Rectal smooth muscle tissue (tissue), 1 donor: ENCODE data around the gene GPR171.
A peak's percentile ranks its signal among the peaks of the same experiment; 100 is the strongest.
"Not testable (repeated sequence)": the region's sequence is repeated elsewhere in the genome, so short reads cannot be mapped to it uniquely, and the experiment has no call there.

Experiments used
- H3K27ac ChIP-seq: one replicate; pipeline ENCODE4 v1.7.0; 2013; ENCODE audit warnings: low read depth, low read length, inconsistent platforms
- H3K27me3 ChIP-seq: one replicate; pipeline ENCODE4 v1.7.0; 2013; ENCODE audit warnings: low read length; ENCODE audit not compliant: control insufficient read depth, insufficient read depth
- H3K36me3 ChIP-seq: one replicate; pipeline ENCODE4 v1.7.0; 2013; ENCODE audit warnings: low read length; ENCODE audit not compliant: control insufficient read depth, insufficient read depth
- H3K4me1 ChIP-seq: one replicate; pipeline ENCODE4 v1.7.0; 2013; ENCODE audit warnings: low read length; ENCODE audit not compliant: control insufficient read depth, insufficient read depth
- H3K4me3 ChIP-seq: one replicate; pipeline ENCODE4 v1.7.0; 2013; ENCODE audit warnings: low read length
- H3K9ac ChIP-seq: one replicate; pipeline ENCODE4 v1.7.0; 2013; ENCODE audit warnings: low read length

The GPR171 gene

DNA sequence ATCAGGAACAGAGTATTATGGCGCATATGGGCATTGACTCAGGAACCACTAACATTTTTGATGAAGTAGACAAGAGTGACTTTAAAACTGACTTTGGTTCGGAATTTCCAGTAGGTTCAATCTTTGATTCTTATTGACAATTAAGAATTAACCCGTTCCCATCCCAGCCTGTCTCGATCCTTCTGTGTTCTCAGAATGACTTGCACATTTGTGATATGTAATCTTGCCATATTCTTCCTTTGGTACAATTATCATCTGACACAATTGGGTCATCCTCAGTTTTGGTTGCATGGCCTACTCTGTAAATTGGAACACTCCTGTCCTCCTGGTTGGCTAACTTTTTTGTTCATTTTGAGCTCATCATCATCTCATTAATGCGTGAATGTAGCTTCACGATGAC, 10.5 kb downstream of the GPR171 start:
- Histone ChIP-seq H3K36me3 (no peaks in the 10 kb centered on the region), H3K9ac (no peak overlapping the region), H3K27me3 (no peaks in the 10 kb centered on the region), H3K27ac (no peak overlapping the region), H3K4me1 (no peaks in the 10 kb centered on the region), H3K4me3 (no peak overlapping the region)

DNA sequence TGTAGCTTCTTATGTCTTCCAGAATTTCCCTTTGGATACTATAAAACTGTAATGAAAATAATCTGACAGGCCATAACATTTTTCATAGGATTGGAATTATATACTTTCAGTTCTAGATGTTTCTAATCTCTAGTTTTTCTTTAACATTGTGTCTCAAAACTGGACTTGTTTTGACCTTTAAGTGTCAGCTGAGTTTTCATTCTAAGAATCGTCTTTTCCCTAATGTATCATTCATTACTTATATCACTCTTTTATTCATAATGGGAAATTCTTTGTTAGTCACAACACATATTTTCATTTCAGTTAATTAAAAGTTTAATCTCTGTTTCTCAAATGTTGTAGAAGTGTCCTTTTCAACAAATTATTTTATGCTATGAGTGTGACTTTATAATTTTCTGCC, 11.9 kb downstream of the GPR171 start:
- Histone ChIP-seq H3K4me3 (no peak overlapping the region), H3K4me1 (no peaks in the 10 kb centered on the region), H3K9ac (no peak overlapping the region), H3K27ac (no peak overlapping the region), H3K27me3 (no peaks in the 10 kb centered on the region), H3K36me3 (no peaks in the 10 kb centered on the region)

DNA sequence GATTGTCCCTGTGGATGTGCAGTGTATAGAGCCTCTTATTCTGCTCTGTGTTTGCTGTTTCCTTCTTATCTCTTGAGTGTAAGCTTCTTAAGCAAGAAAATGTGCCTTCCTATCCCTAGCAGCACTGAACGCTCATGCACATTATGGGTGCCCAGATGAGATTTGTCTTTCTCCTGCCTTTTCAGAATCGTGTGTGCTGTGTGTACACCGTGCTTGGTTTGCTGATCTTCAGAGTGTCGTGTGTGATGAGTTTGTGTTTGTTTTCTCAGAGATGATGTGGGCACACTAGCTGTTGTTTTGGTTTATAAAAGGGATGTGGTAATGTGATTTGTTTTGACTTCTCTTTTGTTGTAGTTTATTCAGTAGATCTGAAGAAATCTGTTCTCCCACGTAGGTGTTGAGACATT, 19.7 kb downstream of the GPR171 start:
- no peak overlapping the region for H3K4me3 ChIP-seq
- H3K27ac ChIP-seq: no peak overlapping the region
- no peaks in the 10 kb centered on the region for H3K27me3 ChIP-seq
- H3K36me3 ChIP-seq: no peaks in the 10 kb centered on the region
- H3K4me1 ChIP-seq: no peaks in the 10 kb centered on the region
- no peak overlapping the region for H3K9ac ChIP-seq

DNA sequence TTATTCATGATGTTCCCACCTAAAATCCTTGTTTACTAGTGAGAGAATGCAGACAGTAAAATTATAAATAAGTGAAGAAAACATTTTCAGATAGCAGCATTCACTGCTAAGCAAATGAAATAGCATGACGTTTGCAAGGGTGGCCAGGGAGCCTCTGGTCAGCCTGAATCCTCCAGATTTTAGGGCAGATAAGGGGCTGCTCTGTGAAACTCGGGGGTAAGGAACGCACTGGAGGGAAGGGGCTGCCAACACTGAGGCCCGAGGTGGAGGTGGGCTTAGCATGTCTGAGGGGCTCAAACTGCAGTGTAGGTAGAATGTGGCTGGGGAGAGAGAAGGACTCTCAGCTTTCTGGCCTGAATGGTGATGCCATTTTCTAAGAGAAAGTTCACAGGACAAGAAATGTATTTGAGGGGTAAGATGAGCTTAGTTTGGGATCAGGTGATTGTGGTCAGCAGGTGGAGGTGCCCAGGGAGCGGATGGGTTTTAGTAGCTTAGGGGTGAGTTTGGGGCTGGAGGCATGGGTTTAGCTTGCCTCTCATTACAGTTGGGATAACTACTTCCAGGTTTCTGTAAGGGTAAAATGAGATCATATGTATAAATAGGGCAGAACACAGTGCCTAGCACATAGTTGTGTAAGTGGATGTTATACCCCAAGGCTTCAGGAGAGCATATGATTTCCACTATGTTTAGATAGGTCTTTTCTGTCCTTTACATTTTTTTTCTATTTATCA, 20.5 kb downstream of the GPR171 start:
- no peak overlapping the region for H3K4me3 ChIP-seq
- H3K36me3 ChIP-seq: no peaks in the 10 kb centered on the region
- no peaks in the 10 kb centered on the region for H3K4me1 ChIP-seq
- no peak overlapping the region for H3K27ac ChIP-seq
- H3K9ac ChIP-seq: no peak overlapping the region
- no peaks in the 10 kb centered on the region for H3K27me3 ChIP-seq

DNA sequence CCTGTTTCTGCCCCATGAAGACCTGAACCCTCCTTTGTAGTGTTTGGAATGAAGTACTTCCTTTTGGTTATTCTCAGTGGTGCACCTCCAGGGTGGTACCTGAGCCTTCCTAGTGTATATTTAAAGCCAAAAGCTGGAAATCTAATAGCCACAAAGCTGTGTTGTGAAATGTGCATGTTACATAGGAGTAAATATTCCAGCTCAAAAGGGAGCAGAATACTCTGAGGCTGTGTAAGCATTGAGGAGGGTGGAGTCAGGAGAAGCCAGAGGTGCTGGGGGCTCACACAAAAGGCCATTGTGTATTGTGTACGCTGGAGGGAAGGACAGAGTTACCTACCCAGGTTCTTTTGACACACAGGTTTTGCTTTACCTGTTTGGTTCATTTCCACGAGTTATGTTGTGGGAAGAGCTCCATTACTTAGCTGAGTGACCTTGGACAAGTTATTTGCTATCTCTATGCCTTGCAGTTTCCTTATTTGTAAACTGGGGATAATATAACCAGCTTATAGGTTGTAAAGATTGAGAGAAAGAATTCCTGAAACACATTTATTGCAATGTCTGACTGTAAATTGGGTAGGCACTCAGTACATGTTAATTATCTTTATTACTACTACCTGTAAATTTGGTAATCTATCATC, 24.7 kb downstream of the GPR171 start:
- Histone ChIP-seq H3K4me3 (no peak overlapping the region), H3K27ac (no peak overlapping the region), H3K4me1 (no peaks in the 10 kb centered on the region), H3K36me3 (no peaks in the 10 kb centered on the region), H3K27me3 (no peaks in the 10 kb centered on the region), H3K9ac (no peak overlapping the region)

DNA sequence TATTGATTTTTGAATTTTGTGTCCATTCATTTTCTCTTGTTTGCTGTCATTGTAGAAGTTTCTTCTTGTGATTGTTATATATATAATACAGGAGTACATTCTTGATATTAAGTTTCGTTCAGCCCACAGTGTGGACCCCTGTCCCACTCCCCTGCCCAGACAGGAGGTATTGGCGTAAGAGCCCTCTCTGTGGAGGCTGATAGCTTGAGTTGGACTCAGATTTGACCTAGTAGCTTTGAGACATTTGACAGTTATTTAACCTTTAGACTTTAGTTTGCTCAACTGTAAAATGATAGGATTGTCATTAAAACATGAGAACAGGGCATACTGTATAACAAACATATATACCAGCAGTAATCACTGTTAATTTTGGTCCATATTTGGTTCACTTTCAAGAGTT, 27.1 kb downstream of the GPR171 start:
- Histone ChIP-seq H3K9ac (no peak overlapping the region), H3K27ac (no peak overlapping the region)

DNA sequence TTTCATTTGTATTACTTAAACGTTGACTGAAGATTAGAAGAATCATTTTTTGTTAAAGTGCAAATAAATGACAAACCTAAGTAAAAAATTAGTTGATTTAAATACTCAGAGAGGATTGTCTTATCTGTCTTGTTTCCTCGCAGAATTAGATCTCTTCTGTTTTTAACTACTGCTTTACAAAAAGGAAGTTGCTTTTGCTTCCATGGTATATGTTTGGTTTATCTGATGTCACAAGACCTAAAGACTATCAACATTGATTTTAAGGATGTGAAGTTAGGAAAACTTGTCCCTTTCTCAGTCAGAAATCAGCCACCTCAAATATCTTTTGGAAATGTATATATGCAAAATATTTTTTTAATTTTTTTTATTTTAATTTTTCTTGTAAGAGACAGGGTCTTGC, 28.7 kb downstream of the GPR171 start:
- Histone ChIP-seq H3K4me1 (no peaks in the 10 kb centered on the region), H3K27me3 (no peaks in the 10 kb centered on the region), H3K36me3 (no peaks in the 10 kb centered on the region), H3K27ac (no peak overlapping the region), H3K9ac (no peak overlapping the region), H3K4me3 (no peak overlapping the region)

More for the DNA sequence above, 27.1 kb downstream of the GPR171 start:
- Histone ChIP-seq H3K36me3 (no peaks in the 10 kb centered on the region), H3K4me3 (no peak overlapping the region), H3K27me3 (no peaks in the 10 kb centered on the region), H3K4me1 (no peaks in the 10 kb centered on the region)

DNA sequence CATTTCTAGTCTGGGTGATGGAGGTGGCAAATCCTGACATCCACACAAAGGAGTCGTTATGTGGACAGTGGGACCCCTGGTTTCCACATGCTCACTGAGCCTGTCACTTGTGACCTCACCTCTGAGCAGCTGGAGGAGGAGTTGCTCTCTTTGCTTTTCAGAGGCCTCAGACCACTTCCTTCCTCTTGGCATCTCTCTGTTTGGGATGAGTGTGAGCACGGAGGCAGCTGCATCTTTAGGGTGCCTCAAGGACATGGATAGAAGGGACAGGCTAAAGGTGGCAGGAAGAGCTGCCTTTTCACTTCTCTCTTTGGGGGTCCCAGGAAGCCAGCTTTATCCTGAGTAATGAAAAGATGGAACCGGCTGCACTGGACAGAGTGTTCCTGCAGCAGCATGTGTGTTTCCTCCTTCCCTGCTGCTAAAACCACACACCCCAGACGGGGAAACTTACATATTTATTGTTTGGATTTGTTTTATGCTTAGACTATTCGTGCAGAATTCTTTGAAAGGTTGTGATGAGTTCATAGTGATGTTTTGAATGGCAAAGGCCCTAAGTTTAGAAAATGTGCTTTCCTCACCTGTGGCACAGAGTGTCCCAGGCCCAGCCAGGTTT, 31.8 kb downstream of the GPR171 start:
- Histone ChIP-seq H3K9ac (no peak overlapping the region), H3K27me3 (no peaks in the 10 kb centered on the region), H3K4me3 (no peak overlapping the region), H3K4me1 (no peaks in the 10 kb centered on the region), H3K27ac (peak overlapping the region; percentile 45), H3K36me3 (no peaks in the 10 kb centered on the region)

DNA sequence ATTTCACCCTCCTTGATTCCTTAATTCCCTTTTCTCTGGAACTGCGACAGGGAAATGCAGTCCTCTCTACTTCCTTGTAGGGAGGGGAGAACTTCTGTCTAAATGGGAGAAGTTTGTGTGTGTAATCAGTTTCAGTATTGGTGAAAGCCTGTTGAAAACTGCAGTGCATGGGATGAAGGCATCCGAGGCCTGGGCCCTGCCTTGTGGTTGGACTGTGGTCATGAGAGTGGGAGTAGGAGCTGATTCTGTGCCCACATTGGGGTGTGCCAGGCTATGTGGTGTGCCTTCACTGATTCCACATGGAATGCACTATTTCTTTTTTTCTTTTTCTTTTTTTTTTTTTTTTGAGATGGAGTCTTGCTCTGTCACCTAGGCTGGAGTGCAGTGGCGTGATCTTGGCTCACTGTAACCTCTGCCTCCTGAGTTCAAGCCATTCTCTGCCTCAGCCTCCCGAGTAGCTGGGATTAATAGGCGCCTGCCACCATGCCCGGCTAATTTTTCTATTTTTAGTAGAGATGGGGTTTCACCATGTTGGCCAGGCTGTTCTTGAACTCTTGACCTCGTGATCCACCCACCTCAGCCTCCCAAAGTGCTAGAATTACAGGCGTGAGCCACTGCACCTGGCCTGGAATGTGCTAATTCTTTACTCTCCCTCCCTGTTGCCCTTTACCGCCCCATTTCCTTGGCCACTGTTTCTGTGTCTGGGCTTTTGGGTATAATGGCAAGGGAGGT, 32.9 kb downstream of the GPR171 start:
- H3K27ac ChIP-seq: peak overlapping the region; percentile 45
- H3K36me3 ChIP-seq, H3K9ac ChIP-seq, H3K4me3 ChIP-seq, H3K4me1 ChIP-seq, H3K27me3 ChIP-seq: not testable (repeated sequence)

DNA sequence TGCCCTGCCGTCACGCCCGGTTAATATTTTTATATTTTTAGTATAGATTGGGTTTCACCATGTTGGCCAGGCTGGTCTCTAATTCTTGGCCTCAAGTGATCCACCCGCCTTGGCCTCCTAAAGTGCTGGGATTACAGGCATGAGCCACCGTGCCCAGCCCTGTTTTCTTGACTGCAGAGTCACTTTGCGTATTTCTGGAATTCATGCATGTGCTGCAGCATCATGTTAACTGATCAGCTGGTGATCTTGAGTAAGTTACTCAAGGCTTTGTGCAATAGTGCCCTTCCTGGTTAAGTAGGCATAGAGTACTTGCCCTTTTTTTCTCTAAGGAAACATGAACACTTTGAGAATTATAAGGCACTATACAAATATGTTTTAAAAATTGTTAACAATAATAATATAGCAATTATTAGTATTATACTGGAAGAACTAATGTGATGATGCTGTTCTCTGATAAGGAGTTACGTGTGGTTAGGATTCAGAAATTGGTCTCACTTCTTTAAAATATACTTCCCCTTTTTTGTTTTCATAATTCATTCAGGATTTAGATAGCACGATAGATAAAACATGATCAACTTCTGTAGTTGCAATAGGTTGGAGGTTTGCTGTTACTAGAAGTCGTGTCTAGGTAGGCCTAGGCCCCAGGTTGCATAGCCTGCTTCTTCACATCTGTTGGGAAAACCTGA, 33.6 kb downstream of the GPR171 start:
- H3K4me3 ChIP-seq: no peak overlapping the region
- no peaks in the 10 kb centered on the region for H3K4me1 ChIP-seq
- H3K27ac ChIP-seq: no peak overlapping the region
- H3K36me3 ChIP-seq: no peaks in the 10 kb centered on the region
- H3K27me3 ChIP-seq: no peaks in the 10 kb centered on the region
- H3K9ac ChIP-seq: no peak overlapping the region

DNA sequence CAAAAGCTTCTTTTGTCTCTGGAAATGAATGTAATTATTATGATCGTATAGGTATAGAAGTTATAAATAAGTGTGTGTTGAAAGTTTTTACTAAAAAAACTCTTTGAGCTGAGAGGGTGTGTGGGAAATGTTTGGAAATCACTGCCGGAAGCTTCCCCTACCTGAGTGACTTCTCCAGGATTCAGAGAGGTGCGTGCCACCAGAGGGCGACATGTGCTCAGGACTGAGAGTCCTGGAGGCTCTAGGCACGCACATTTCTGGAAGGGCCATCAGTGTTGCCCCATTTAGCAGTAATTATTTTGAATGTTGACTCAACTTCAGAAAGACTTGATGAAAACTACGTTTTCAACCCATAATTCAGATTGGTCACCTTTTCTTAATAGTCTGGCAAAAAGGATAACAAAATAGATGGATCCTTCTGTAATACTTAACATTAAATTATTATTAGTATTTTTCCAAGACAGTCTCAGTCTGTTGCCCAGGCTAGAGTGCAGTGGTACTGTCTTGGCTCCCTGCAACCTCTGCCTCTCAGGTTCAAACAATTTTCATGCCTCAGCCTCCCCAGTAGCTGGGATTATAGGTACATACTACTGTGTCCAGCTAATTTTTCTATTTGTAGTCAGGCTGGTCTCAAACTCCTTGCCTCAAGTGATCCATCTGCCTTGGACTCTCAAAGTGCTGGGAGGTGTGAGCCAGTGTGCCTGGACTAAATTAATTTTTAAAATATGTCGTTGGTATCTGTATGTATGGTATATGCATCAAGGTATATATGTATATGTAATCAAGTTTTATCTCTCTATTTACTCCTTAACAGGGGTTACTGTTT, 34.5 kb downstream of the GPR171 start:
- H3K27me3 ChIP-seq: no peaks in the 10 kb centered on the region
- H3K4me1 ChIP-seq: no peaks in the 10 kb centered on the region
- no peak overlapping the region for H3K4me3 ChIP-seq
- no peak overlapping the region for H3K27ac ChIP-seq
- no peak overlapping the region for H3K9ac ChIP-seq
- no peaks in the 10 kb centered on the region for H3K36me3 ChIP-seq
